CD4-positive, alpha-beta T cell treated with Interleukin-10 for 1 hour (primary cell): ENCODE results near the gene GLB1L2.
"Not testable (repeated sequence)": the region's sequence is repeated elsewhere in the genome, so short reads cannot be mapped to it uniquely, and the experiment has no call there.

ENCODE experiments used
- DNase-seq: peaks from one replicate; pipeline ENCODE4 v3.0.0-alpha.2; 2020

The GLB1L2 gene

DNA sequence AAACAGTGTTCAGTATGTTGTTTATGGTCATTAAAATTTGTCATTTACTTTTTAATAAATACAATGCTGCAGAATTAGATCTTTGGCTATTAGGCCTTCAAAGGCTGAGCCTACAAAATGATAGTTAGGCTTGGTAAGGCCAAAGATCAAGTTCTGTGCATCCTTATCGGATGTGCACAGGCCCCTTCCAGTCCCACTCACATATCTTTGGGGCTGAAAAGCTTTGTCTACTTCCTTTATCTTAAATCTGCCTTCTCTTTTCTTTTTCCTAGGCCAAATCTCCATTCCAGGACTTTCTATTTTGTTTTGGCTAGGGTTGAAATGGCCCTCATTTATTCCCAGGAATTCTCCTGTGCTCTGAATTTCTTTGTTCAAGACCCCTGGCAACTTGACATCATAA is 3.4 kb upstream of the GLB1L2 start:
- no peak for DNase-seq

DNA sequence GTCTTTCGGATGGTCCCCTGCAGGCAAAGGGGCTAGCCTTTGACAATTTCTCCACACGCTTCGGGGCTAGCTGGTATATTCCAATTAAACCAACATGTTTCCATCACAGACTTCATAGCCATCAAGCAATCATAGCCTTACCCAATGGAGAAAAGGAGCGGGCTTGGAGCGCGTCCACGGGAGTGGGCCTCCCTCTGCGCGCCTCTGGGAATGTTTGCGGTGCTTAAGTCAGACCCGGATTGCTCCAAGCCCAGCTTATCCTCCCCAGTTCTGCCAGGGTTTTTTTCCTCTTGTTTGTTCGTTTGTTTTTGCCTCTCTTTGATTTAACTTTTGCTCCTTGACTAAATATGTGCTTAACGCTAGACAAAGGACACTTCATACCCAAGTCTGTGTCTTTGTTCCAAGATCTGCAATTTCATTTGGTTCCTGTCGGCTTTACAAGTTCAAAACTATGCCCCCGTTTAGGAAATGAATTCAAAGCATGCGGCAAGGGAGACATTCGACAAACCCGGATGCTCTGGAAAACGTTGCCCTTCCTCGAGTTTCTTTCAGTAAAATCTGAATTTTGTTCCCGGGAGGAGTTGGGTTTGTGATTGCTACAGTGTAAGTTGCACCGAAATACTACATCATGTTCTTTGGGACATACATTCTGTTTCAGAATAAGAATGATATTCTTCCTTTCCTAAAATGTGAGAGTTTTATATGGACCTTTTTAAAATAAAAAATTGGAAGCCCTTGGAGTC is 1.0 kb upstream of the GLB1L2 start:
- DNase-seq, result no peak

DNA sequence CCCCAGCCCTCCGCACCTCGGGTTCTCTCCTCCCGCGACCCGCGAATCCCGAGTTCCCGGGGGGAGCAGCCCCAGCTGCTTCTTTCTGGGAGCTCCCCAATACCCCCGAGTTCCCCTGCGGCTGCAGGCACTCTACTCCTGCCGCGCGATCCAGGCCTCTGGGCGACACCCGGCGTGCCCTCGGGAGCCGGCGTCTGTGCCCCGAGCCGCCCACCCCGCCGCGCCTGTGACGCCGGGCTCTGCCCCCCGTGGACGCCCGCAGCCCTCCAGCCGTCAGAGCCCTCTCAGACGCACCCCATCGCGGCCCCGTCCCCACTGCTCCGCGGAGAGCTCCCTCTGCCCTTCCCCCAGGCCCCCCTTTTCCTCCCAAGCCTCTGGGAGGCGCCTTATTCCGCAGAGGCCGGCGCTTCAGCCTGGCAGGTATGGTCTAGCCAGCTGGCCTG is 422 bp downstream of the GLB1L2 start:
- DNase-seq, result peak; percentile 19

DNA sequence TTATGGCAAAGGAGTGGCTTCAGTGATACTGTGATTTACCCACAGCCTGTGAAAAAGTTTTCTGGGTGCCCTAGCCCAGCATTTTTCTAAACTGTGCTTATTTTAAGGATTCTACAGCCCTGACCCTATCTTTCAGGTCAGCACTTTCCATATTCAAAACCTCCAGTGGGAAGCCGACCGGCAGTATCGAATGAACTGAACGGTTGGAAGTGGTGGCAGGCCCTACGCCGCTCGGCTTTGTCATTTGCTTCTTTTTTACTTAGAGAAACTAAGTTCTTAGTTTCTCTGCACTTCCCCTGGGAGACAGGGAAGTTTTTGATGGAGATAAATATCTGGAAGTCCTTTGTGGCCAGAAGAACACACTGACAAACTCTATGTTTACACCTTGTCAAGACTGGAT is 994 bp downstream of the GLB1L2 start:
- DNase-seq, result no peak

DNA sequence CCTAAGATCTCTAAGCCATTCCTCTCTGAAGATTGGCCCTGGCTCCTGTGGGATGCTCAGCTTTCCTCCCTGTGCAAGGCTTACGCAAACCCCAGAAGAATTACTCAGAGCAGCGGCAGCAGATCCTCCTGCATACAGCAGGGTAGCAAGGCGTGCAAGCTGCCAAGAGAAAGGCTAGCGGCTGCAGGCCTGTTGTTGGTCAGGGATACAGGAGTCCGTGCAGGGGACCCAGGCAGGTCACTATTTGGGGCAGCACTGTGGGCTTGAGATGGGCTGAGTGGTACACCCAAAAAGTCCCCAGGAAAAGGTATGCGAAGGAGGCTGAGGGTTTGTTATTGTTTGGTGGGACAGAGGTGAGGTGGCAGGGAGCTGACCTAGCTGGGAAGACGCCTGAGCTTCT is 1.5 kb downstream of the GLB1L2 start:
- no peak for DNase-seq

DNA sequence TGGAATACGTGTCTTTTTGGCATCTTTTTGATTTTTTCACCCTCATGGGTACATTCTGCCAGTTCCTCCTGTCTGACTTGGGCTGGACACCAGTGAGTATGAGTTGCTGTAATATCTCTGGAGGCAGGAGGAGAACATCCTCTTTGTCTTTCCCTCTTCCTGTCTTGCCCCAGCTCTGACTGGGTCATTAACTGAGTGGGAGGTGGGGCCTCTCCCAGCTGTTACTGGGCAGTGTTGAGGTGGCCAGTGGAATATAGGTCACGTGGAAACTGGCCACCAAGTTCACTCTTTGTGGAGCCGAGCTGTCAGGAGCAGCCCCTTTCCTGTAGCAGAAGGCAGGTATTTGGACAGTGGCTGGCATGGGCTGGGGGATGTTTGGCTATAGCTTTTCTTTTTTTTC is 2.2 kb downstream of the GLB1L2 start:
- DNase-seq, result no peak

DNA sequence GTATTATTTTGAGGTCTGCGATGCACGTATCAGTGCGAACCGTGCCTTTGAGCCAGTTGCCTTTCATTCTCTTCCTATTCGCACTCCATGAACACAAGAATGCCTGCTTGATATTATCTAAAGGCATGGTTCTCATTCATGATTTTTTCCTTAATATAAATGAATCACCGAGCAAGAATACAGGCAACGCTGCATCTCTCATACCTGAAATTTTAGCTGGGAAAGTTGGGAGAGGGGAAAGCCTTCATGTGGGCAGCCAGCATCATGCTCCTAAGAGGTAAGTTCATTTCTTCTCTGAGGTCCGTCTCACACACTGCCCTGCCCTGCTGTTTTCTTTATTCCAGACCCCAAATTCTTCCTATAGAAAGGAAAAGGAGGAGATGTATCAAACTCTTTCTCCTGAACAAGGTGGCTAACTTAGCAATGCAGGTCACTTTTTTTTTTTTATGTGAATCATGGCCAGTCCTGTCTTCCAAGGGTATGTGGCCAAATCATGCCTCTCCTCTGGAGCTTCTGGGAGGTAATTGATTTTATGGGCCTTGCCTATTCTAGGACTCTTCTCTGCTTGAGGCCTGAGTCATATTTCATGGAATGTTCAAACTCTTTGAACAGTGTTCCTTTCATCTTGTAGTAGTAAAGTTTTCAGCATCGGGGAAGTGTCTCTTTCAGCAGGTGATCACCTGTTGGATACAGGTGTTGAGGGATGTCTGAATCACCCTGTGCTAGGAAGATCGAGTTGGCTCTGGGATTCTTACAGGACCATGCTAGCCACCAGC is 3.2 kb downstream of the GLB1L2 start:
- DNase-seq, result no peak

DNA sequence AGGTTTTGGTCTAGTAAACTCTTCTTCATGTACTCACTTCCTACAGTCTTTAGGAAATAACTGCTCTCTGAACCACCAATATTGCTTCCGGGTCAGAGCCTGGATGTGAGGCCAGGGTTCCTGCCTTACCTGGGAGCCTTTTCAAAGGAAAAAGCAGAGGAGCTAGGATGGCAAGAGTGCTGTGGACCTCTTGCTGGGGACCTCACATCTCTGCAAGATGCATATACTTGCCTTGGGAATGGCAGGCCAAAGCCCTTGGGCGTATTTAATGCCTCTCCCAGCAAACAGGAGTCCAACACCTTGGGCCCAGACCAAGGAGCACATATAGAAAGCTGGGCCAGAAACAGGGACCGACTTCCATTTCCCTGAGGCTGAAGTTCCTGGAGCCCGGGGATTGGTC is 5.3 kb downstream of the GLB1L2 start:
- DNase-seq, result no peak

DNA sequence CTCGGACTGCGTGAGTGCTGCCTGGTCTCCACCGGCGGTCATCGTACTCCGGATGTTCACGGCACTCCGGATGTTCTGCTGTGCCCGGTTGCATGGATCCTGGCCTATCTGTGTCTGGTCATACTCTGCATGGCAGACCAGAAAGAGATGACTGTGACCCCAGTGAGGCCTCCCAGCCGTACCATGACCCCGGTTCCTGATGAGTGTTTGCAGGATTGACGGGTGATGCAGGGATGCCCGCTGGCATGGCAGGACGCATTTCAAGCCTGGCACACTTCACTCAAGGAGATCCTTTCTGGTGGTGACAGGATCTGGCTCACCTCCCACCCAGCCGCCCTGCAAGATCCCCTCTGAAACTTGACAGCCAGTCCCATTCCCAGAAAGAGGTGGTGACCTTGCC is 6.3 kb downstream of the GLB1L2 start:
- DNase-seq, result no peak

DNA sequence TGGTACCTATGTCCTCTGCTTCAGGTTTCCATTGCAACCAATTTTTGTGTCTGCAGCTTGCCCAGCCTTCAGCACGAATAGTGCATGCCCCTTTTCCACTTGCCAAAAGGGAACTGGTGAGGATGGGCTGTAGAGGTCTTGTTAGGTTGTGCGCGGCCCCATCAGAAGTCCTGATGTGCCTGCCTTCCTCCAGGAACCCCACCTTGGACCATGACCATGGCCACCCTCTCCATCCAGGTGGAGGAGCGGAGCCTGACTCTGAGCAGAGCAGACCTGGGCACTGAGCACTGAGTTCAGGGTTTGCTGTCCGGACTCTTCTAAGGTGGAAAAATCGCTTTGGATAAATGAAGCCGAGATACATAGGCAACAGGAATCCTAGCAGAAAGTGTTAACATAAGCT is 6.9 kb downstream of the GLB1L2 start:
- no peak for DNase-seq

DNA sequence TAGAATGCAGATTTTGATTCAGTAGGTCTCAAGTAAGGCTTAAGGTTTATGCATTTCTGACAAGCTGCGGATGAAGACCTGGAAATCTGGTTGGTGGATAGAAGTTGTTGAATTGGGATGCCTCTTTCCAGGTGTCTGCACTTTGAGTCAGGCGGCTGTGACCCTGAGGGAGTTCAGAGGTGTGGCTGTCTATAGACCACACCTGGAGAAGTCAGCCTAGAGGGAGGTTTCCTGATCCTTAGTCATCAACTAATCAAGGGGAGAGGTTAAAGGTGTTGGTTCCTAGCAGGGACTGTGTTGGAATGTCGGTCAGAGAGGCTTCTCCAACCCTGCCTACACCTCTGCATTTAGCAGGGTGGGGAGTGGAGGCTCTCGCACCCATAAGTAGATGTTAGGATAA is 8.0 kb downstream of the GLB1L2 start:
- DNase-seq, result no peak

DNA sequence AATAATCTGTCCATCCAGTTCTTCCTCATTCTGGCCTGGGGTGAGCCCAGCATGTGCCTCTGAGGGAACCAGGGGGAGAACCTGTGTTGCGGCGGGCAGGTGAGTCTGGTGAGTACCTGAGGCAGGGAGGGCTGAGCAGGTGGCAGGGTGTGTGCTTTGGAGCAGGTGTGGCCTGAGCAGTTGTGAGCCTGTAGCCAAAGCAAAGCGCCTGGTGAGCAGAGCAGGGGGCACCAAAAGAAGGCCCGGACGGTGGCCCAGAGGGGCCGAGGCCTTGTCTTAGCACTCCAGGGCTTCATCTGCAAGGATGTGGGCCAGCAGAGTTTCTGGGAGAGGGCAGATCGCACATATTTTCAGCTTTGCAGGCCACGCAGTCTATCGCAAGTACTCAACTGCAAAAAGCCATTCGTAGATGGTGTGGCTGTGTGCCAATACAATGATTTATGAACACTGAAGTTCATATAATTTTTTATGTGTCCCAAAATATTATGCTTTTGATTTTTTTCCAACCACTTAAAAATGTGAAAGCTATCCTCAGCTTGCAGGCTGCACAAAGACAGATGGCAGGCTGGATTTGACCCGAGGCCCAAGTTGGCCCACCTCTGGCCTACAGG is 8.7 kb downstream of the GLB1L2 start:
- DNase-seq, result no peak

DNA sequence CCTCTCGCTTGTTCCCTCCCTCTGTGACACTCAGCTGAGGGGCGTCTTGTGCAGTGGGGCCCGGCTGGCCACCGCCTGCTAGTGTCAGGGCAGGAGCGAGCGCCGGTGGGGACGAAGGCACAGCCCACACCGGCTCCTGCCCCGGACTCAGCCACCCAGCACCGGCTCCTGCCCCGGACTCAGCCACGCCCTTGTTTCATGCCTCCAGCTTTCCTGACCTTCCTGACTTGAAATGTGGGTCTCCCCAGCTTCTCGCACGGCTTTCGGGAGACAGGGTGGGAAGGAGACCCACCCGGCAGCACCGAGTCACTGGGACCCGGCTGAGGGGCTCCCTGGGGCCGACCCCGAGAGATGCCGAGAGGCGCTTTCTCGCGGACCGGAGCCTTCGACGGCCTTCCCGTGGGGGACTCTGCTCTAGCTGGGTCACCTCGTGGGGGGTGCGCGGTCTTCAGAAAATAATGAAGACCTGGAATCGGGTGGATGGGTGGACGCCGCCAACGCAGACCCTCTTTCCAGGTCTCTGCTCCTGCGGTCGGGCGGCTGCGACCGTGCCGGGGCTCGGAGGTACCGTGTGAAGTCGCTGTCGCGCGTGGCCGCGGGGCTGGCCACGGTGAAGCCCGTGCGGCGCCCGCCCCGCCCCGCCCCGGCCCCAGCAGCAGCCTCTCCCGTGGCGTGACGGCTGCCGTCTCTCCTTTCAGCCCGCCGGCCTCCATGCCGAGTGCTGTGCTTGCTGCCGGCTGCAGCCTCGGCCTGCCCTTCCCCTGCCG is 10.2 kb downstream of the GLB1L2 start:
- DNase-seq, result no peak

DNA sequence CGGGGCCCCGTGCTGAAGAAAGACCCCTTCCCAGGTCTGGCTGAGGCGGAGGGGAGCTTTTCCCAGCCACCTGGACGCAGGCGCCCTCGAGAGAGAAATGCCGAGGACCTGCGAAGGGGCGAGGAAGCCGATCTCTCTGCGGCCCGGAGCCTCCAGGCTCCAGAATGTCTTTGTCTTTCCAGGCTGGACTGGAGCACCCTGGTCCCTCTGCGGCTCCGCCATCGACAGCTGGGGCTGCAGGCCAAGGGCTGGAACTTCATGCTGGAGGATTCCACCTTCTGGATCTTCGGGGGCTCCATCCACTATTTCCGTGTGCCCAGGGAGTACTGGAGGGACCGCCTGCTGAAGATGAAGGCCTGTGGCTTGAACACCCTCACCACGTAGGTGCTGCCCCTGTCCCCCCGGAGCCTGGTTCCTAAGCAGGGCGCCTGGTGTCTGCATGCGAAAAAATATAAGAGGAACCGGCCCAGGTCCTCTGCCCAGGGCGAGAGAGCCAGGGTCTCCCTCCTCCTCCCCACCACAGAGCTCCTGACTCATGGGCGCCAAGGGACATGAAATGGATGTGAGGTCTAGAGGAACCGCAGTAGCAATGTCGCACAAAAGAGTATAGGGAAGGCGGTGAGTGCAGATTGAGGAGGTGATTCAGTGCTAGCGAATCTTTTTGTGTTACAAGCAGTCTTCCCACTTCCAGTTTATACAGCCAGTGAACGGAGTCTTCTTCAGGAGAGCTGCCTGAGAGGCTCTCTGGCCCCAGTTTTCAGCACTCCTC is 11.0 kb downstream of the GLB1L2 start:
- DNase-seq, result no peak

DNA sequence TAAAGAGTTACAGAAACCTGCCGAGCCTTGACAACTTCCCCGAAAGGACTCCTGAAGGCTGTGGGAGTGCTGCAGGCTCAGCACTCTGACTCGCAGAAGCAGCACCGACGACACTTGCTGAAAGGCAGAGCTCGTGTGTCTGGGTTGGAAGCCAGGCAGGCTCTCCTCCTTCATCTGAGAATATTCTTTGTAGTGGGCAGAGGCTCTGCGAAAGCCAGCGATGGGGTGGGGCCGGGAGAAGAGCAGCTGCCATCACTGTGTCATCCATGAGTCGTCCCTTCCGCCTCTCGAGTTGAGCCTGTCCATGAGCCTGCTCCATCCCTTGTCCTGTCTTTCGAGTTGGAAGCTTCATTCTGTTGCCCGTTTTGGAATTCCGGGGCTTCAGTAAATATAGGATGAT is 11.9 kb downstream of the GLB1L2 start:
- DNase-seq, result no peak

DNA sequence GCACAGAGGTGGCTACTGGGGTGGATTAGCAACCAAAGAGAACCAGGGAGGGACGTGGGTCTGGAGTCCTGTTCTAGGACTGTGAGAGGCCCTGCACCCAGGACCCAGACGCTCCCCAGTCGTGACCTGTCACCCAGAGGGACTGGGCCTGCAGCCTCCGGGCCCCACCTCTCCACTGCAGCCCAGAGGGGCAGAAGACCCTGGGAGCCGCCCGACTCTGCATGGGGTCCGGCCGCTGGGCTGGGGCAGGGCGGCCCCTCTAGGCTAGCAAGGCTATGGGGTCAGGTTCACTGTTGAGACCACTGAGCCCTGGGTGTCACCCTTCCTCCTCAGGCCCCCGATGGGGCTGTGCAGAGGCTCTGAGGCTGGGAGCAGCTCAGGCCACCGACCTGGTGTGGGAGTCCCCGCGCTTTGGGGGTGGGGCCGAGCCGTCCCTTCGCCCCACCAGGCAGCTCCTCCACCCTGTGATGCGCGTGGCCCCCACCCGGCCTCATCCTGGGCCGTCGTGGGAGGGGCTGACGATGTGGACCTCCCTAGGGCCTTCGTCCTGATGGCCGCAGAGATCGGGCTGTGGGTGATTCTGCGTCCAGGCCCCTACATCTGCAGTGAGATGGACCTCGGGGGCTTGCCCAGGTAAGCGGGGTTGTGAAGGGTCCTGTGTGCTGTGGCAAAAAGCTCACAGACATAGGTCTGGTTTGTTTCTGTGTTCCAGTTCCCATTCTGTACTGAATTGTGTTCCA is 12.9 kb downstream of the GLB1L2 start:
- DNase-seq, result not testable (repeated sequence)

DNA sequence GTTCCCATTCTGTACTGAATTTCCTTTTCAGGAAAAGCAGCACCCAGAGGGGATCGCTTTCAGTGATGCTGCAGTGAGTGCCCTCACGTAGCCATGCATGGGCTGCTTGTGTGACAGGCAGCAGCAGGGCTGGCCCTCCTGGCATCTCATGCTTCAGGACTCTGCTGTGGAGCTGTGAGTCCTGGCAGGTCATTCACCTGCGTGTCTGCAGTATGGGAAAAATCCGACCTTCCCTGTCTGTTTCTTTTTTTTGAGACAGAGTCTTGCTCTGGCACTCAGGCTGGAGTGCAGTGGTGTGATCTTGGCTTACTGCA is 13.4 kb downstream of the GLB1L2 start:
- no peak for DNase-seq

DNA sequence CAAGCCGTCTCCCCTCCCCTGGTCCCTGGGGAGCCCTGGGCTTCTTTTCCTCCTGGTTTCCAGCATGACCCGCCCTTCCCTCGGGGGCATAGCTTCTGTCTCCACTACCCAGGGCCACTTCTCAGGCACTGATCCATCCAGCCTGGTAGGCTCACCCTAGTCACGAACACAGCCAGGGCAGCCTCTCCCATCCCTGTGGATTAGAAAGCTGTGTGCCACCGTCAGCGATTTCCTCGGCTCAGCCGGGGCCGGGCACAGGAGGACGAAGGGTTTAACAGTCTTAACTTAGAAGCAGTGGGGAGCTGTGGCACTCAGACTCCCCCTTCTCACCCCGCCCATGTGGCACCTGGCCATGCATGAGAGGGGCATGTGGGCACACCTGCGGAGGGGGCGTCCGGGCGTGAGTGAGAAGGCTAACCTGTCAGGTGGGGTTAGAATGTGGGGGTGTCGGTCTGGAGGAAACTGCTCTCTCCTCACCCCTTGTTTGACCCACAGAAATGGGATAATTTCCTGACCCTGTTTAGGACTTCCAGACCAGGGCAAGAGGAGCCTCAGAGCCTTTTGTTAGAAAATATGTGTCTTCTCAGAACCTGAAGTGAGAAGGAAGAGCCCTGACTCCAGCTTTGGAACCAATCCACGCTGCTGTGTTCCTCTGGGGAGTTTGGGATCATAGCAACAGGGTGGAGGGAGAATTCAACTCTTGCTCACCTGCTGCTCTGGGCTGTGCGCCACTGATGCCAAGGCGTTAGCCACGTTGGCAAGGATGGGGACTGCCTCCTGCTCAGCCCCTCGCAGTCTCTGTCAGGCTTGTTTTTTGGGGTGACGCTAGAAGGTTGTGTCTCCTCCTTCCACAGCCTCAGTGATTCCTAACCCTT is 14.6 kb downstream of the GLB1L2 start:
- DNase-seq, result no peak

DNA sequence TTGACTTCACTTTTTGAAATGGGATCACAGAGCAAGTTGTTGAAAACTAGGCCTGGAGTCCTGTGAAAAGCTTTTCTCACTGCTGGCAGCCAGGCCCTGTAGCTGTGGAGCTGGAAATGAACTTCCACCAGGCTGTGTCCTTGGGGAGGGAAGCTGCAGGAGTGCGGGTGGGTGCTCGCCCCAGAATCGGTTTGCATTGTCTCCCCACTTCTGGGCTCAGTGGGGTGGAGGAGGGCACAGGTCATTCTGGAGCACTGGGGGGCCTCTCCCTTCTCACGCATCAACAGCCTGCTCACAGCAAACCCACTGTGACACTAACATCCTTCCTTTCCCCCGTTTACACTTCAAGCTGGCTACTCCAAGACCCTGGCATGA is 15.2 kb downstream of the GLB1L2 start:
- no peak for DNase-seq

DNA sequence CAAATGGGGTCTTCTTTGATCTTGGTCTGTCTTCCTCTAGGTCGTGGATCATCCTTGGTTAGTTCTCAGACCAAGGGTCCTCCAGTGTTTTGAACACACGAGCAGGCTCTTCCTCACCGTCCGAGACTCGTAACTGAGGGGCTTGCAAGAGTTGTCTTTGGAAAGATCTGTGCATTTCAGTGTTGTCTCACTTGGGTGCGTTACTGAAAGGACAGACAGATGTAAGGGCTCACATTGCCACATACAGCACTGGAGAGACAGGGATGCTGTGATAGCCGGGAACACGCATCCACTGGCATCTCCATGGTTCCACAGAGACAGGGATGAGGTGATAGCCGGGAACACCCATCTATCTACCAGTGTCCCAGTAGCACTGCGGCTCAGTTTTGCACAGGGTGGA is 15.7 kb downstream of the GLB1L2 start:
- no peak for DNase-seq
